ENCODE results near the gene SMPD3. TPM values are rescaled to one million over a fixed set of nuclear protein-coding genes. Genes with fewer than 3 reads are reported as not detected.
A peak's percentile ranks its signal among the peaks of the same experiment; 100 is the strongest.

The SMPD3 gene
- total and polyA plus RNA-seq, 9 donors: 0.31 to 4.3 (median 1.1) TPM

DNA sequence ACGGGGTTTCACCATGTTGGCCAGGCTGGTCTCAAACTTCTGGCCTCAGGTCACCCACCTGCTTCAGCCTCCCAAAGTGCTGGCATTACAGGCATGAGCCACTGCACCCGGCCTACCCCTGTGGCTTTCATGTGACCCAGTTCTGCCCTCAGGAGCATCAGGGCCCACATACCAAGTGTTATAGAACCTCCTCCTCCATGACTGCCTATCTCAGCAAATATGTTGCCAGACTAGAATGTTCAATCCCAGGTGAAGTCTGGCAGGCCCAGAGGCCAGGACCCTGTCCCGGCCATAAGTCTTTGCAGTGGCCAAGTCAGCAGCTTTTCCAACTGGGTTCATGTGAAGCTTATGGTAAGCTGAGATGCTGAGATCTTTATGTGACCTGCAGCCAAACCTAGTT, 9.8 kb upstream of the SMPD3 start:
- Histone ChIP-seq H3K4me3 (ENCODE audit: low read length) (no peak overlapping the region), H3K27me3 (ENCODE audit: control insufficient read depth, insufficient read depth, low read length) (peaks cover 5% of the 10 kb centered on the region), H3K4me1 (ENCODE audit: control insufficient read depth, insufficient read depth, low read length) (no peaks in the 10 kb centered on the region), H3K36me3 (ENCODE audit: control insufficient read depth, insufficient read depth, low read length) (no peaks in the 10 kb centered on the region), H3K27ac (ENCODE audit: low read length) (no peak overlapping the region), H3K9me3 (replicated peaks; ENCODE audit: control insufficient read depth, low read depth, low read length) (no peaks in the 10 kb centered on the region)
- WGBS (ENCODE audit: insufficient coverage): 70% methylated on average over 2 of the region's 3 CpGs
- no peak for DNase-seq

DNA sequence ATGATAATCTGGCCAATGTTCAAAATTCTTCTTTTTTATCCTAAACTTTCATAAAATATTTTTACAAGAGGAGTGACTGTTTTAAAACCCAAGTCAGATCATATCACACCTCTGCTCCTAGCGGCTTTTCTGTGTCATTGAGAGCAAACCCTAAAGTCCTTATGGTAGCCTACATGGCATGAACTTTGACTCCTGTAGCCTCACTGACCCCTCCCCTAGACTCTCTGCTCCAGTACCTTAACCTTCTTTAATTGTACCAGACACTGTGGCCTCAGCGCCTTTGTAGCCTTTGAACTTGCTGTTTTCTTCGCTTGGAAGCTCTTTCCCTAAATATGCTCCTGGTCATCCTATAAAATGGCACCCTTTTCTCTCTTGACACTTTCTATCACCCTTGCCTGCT, 7.3 kb upstream of the SMPD3 start:
- Histone ChIP-seq H3K27me3 (ENCODE audit: control insufficient read depth, insufficient read depth, low read length) (peaks cover 5% of the 10 kb centered on the region), H3K9me3 (replicated peaks; ENCODE audit: control insufficient read depth, low read depth, low read length) (no peaks in the 10 kb centered on the region), H3K4me1 (ENCODE audit: control insufficient read depth, insufficient read depth, low read length) (no peaks in the 10 kb centered on the region), H3K4me3 (ENCODE audit: low read length) (no peak overlapping the region), H3K27ac (ENCODE audit: low read length) (no peak overlapping the region), H3K36me3 (ENCODE audit: control insufficient read depth, insufficient read depth, low read length) (no peaks in the 10 kb centered on the region)
- WGBS (ENCODE audit: insufficient coverage): 65% methylated on average over 3 of the region's 3 CpGs
- DNase-seq: no peak

DNA sequence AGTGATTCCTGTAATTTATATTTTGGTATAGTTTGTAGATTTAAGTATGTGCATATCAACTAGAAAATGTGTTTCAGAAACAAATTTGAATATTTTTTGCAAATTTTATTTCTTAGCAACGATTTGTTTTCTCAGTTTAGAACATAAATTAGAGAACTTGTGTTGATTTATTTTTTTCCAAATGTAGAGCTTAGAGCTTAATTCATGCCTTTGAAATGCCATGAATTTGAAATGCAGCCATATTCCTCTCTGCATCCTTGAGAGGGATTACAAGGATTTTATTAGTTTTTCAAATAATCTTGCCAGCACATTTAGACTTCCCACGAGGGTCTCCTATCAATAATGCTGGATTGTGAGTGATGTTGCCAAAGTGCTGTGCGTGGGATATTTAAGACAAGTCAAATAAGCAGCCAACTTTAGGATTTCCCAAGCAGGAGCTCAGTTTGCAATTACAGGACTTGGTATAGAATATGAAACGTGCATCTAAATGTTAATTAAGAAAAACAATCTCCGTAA, 6.7 kb upstream of the SMPD3 start:
- no peak for DNase-seq
- Histone ChIP-seq H3K4me1 (ENCODE audit: control insufficient read depth, insufficient read depth, low read length) (no peaks in the 10 kb centered on the region), H3K36me3 (ENCODE audit: control insufficient read depth, insufficient read depth, low read length) (no peaks in the 10 kb centered on the region), H3K27me3 (ENCODE audit: control insufficient read depth, insufficient read depth, low read length) (peaks cover 5% of the 10 kb centered on the region), H3K27ac (ENCODE audit: low read length) (no peak overlapping the region), H3K9me3 (replicated peaks; ENCODE audit: control insufficient read depth, low read depth, low read length) (no peaks in the 10 kb centered on the region), H3K4me3 (ENCODE audit: low read length) (no peak overlapping the region)
- no CpG with 5 or more reads among the region's 5 CpGs for WGBS (ENCODE audit: insufficient coverage)

DNA sequence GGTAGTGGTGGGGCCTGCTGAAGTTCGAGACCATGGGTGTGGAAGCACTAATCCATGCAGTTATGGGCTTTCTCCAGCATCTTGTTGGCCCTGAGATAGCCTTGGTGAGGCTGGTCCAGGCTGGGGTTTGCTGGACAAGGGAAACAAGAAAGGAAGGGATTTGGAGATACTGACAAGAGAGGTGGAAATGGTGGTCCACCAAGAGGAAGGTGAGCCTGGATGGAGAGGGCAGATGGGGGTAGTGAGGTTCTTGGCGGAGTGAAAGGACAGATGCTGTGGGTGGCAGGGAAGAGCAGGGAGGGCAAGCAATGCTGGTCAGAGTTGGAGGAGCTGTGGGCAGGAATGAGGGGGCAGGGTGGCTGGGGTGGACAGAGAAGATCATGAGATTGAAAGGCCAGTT, 5.5 kb upstream of the SMPD3 start:
- no peak for DNase-seq
- H3K9me3 ChIP-seq (replicated peaks; ENCODE audit: control insufficient read depth, low read depth, low read length): no peaks in the 10 kb centered on the region
- no peaks in the 10 kb centered on the region for H3K27me3 ChIP-seq (ENCODE audit: control insufficient read depth, insufficient read depth, low read length)
- no peaks in the 10 kb centered on the region for H3K36me3 ChIP-seq (ENCODE audit: control insufficient read depth, insufficient read depth, low read length)
- WGBS (ENCODE audit: insufficient coverage): 67% methylated on average over 2 of the region's 2 CpGs
- no peak overlapping the region for H3K4me3 ChIP-seq (ENCODE audit: low read length)
- H3K27ac ChIP-seq (ENCODE audit: low read length): no peak overlapping the region
- H3K4me1 ChIP-seq (ENCODE audit: control insufficient read depth, insufficient read depth, low read length): peaks cover 1% of the 10 kb centered on the region

DNA sequence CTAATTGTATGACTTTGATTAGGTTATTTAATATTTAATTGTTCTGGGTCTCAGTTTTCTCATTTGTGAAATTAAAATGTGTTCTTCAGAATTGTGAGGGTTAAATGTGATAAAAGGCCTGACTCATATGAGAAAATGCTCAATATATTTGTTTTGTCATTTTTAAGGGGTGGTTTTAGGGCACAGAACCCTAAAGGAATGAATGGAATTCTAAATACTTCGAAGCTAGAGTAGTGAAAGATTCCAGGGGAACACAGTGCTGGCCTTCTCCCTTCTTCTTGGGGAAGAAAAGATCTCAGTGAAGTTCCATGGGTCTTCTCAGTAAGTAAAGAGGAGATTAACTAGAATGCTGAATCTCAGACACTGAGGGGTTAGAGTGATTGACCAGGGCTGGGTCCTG, 3.9 kb upstream of the SMPD3 start:
- H3K27ac ChIP-seq (ENCODE audit: low read length): no peak overlapping the region
- peaks cover 16% of the 10 kb centered on the region for H3K4me1 ChIP-seq (ENCODE audit: control insufficient read depth, insufficient read depth, low read length)
- DNase-seq: no peak
- H3K9me3 ChIP-seq (replicated peaks; ENCODE audit: control insufficient read depth, low read depth, low read length): no peaks in the 10 kb centered on the region
- no peaks in the 10 kb centered on the region for H3K36me3 ChIP-seq (ENCODE audit: control insufficient read depth, insufficient read depth, low read length)
- H3K27me3 ChIP-seq (ENCODE audit: control insufficient read depth, insufficient read depth, low read length): peaks cover 8% of the 10 kb centered on the region
- no peak overlapping the region for H3K4me3 ChIP-seq (ENCODE audit: low read length)
- WGBS (ENCODE audit: insufficient coverage): 60% methylated on average over 1 of the region's 1 CpG

DNA sequence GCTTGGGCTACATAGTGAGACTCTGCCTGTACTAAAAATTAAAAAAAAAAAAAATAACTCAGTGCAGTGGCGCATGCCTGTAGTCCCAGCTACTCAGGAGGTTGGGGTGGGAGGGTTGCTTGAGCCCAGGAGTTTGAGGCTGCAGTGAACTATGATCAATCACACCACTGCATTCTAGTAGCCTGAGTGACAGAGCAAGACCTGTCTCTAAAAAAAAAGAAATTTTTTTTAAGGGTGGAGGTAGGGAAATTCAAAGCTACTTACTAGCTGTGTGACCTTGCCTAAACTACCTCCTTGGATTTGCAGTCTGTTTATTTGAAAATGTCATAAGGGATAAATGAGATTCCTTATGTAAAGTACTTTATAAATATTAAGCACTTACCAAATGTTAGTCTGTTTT, 3.4 kb upstream of the SMPD3 start:
- H3K36me3 ChIP-seq (ENCODE audit: control insufficient read depth, insufficient read depth, low read length): no peaks in the 10 kb centered on the region
- H3K4me3 ChIP-seq (ENCODE audit: low read length): no peak overlapping the region
- no CpG with 5 or more reads among the region's 1 CpG for WGBS (ENCODE audit: insufficient coverage)
- peaks cover 20% of the 10 kb centered on the region for H3K4me1 ChIP-seq (ENCODE audit: control insufficient read depth, insufficient read depth, low read length)
- DNase-seq: no peak
- H3K27ac ChIP-seq (ENCODE audit: low read length): no peak overlapping the region
- peaks cover 12% of the 10 kb centered on the region for H3K27me3 ChIP-seq (ENCODE audit: control insufficient read depth, insufficient read depth, low read length)
- H3K9me3 ChIP-seq (replicated peaks; ENCODE audit: control insufficient read depth, low read depth, low read length): no peaks in the 10 kb centered on the region

DNA sequence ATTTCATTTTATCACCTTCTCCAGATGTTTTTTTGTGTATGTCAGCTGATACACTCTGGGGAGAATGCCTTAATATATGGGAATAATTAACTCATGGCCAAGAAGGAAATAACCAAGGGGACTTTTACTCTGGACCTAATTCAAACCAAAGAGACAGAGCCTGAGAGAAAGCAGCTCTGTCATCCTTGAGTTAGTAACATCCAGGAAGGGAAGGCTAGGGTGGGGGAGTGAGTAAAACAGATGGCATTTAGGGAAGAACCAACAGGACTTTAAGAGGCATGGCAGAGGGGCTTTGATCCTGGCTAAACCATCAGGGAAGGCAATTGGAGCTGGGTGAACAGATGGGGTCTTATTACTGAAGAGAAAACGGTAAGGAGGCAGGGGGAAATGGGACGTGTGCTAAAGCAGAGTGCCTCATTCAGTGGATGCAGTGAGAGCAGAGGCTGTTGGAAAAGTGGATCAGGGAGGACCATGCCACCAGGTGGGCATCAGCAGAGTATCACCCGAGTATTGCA, 2.5 kb upstream of the SMPD3 start:
- 9% methylated on average over 2 of the region's 3 CpGs for WGBS (ENCODE audit: insufficient coverage)
- DNase-seq: no peak
- H3K27me3 ChIP-seq (ENCODE audit: control insufficient read depth, insufficient read depth, low read length): peaks cover 21% of the 10 kb centered on the region
- H3K4me3 ChIP-seq (ENCODE audit: low read length): no peak overlapping the region
- no peaks in the 10 kb centered on the region for H3K9me3 ChIP-seq (replicated peaks; ENCODE audit: control insufficient read depth, low read depth, low read length)
- H3K36me3 ChIP-seq (ENCODE audit: control insufficient read depth, insufficient read depth, low read length): no peaks in the 10 kb centered on the region
- H3K27ac ChIP-seq (ENCODE audit: low read length): no peak overlapping the region
- peaks cover 22% of the 10 kb centered on the region for H3K4me1 ChIP-seq (ENCODE audit: control insufficient read depth, insufficient read depth, low read length)

DNA sequence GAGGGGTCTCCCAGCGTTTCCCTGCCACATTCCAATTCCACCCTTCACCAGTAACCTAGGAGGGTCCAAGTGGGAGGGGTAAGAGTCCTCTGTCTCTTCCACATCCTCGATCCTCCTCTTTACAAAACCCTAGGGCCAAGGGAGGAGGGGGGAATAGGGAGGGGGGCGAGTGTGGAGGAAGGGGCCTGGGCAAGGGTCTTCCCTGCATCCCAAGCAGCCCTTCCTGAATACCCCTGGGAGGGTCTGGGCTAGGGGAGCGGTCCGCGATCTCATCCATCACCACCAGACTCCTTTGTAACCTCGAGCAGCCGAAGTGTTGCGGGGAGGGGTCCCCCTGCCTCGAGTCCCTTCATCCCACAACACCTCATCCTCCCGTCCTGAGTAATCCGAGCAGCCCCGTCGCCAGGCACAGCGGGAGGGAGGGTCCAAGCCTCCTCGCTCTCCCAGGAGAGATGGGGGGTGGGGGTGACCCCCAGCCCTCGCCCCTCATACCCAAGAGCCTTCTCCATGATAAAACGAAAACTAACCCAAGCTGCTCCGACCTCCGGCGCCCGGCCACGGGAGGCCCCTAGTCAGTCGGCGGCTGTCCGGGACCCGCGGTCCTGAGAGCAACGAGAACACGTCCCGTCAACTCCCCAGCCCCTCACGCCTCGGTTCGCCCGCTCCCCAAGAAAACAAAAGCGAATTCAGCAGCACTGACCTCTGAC, 502 bp downstream of the SMPD3 start:
- no peak for DNase-seq
- WGBS (ENCODE audit: insufficient coverage): 0% methylated on average over 18 of the region's 36 CpGs
- Histone ChIP-seq H3K36me3 (ENCODE audit: control insufficient read depth, insufficient read depth, low read length) (no peaks in the 10 kb centered on the region), H3K4me1 (ENCODE audit: control insufficient read depth, insufficient read depth, low read length) (peaks cover 22% of the 10 kb centered on the region), H3K9me3 (replicated peaks; ENCODE audit: control insufficient read depth, low read depth, low read length) (no peaks in the 10 kb centered on the region), H3K27ac (ENCODE audit: low read length) (no peak overlapping the region), H3K27me3 (ENCODE audit: control insufficient read depth, insufficient read depth, low read length) (peaks cover 25% of the 10 kb centered on the region), H3K4me3 (ENCODE audit: low read length) (peak overlapping the region; percentile 38)

DNA sequence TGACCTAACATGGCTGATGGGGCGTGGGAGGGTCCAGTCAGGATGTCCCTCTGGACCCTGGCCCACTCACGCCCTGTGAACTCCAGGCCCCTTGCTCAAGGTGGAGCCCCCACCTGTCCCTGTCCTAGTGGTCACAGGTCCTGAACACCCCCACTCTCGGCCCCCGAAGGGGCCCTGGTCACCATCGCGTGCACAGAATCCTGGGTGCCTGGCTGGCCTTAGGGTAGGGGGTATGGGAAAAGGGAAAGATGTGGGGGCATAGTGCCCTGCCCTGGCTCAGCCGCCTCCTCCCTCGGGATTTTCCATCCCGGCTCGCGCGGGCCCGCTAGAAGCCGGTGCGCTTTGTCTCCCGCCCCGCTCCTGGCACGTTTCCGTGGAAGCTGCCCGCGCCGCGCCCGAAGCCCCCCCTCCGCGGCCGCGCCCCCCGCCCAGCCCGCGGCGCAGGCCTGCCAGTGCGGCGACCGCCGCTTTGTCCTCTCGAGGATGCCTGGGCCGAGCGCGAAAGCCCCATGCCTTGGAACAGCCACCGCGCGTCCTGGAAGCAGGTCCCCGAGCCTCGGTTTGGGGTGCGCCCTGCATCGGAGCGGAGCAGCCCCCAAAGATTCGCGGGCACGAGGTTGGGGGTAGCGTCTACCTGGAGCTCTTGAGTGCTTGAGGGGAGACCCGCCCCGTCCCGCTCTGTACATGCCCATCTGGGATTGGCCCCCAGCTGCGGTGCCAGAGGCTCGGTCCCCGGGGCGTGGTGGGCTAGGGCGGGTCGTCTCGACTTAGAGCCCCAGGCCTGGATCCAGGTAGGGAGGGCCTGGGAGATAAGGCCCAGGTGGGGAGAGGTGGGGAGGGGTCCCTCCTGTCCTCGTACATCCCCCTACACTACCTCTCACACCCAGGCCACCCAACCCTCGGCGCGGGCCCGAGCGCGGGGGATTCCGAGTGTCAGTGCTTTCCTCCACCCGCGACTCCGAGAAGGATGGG, 1.3 kb downstream of the SMPD3 start:
- Histone ChIP-seq H3K36me3 (ENCODE audit: control insufficient read depth, insufficient read depth, low read length) (no peaks in the 10 kb centered on the region), H3K4me1 (ENCODE audit: control insufficient read depth, insufficient read depth, low read length) (peaks cover 22% of the 10 kb centered on the region), H3K9me3 (replicated peaks; ENCODE audit: control insufficient read depth, low read depth, low read length) (no peaks in the 10 kb centered on the region), H3K27me3 (ENCODE audit: control insufficient read depth, insufficient read depth, low read length) (peaks cover 28% of the 10 kb centered on the region), H3K4me3 (ENCODE audit: low read length) (no peak overlapping the region), H3K27ac (ENCODE audit: low read length) (no peak overlapping the region)
- WGBS (ENCODE audit: insufficient coverage): 12% methylated on average over 54 of the region's 73 CpGs
- DNase-seq: no peak

DNA sequence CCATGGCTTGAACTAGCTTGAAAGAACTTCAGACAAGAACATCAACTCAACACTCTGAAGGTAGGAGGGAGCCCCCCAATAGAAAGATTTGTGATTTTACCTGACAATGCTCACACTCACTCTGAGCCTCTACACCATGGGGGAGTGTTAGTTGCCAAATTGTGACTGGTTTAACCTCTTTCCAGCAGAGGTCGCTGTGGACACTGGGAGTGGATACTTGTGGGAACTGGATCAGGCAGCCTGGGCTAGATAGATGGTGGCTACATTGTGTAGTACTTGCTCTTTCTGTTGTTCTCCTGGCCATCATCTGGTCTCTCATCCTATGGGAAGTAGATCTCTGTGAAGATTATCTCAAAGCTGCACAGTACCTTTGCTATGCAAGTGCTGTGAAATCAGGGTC, 2.9 kb downstream of the SMPD3 start:
- Histone ChIP-seq H3K4me3 (ENCODE audit: low read length) (no peak overlapping the region), H3K9me3 (replicated peaks; ENCODE audit: control insufficient read depth, low read depth, low read length) (no peaks in the 10 kb centered on the region), H3K4me1 (ENCODE audit: control insufficient read depth, insufficient read depth, low read length) (peaks cover 22% of the 10 kb centered on the region), H3K27me3 (ENCODE audit: control insufficient read depth, insufficient read depth, low read length) (peaks cover 28% of the 10 kb centered on the region), H3K27ac (ENCODE audit: low read length) (no peak overlapping the region), H3K36me3 (ENCODE audit: control insufficient read depth, insufficient read depth, low read length) (no peaks in the 10 kb centered on the region)
- DNase-seq: peak; percentile 33
- 0% methylated on average over 1 of the region's 1 CpG for WGBS (ENCODE audit: insufficient coverage)
